H1 (cell line): Measurements from ENCODE around the gene CRYBG3. TPM values are rescaled to one million over a fixed set of nuclear protein-coding genes. Genes with fewer than 3 reads are reported as not detected.

ENCODE experiments used
- BACH1 ChIP-seq: IDR thresholded peaks from 2 replicates; pipeline ENCODE4 v1.6.1; 2012; ENCODE audit warnings: low read length, improper control_type of control experiment
- BRCA1 ChIP-seq: IDR thresholded peaks from 2 replicates; pipeline ENCODE4 v1.6.1; 2012; ENCODE audit warnings: low read depth, low read length, improper control_type of control experiment
- CTBP2 ChIP-seq: IDR thresholded peaks from 2 replicates; pipeline ENCODE4 v1.7.0; 2011; ENCODE audit warnings: borderline replicate concordance, mild to moderate bottlenecking, moderate library complexity, mixed read lengths, low read length; ENCODE audit not compliant: insufficient read depth, insufficient read length
- JUND ChIP-seq: IDR thresholded peaks from 2 replicates; pipeline ENCODE4 v1.6.1; 2011; ENCODE audit warnings: mild to moderate bottlenecking, improper control_type of control experiment, low read length
- RBBP5 ChIP-seq: IDR thresholded peaks from 2 replicates; pipeline ENCODE4 v1.7.1; 2012; ENCODE audit warnings: low read depth, mild to moderate bottlenecking, inconsistent platforms, low read length, moderate library complexity, borderline replicate concordance
- RFX5 ChIP-seq: IDR thresholded peaks from 2 replicates; pipeline ENCODE4 v1.6.1; 2011; ENCODE audit warnings: low read depth, low read length, improper control_type of control experiment, borderline replicate concordance
- SAP30 ChIP-seq: fragments of 300-600 bp; sonication (generic); IDR thresholded peaks from 2 replicates; pipeline ENCODE4 v1.7.1; 2012; ENCODE audit warnings: low read length, moderate library complexity, mild to moderate bottlenecking, inconsistent platforms; ENCODE audit not compliant: insufficient read depth, insufficient replicate concordance
- SP2 ChIP-seq: IDR thresholded peaks from 2 replicates; pipeline ENCODE4 v1.6.1; 2012; ENCODE audit warnings: mild to moderate bottlenecking, low read length, inconsistent platforms
- TCF12 ChIP-seq: IDR thresholded peaks from 2 replicates; pipeline ENCODE4 v1.6.1; 2011; ENCODE audit warnings: low read depth, mild to moderate bottlenecking, low read length
- YY1 ChIP-seq: IDR thresholded peaks from 2 replicates; pipeline ENCODE4 v1.6.1; 2011; ENCODE audit warnings: low read depth, mild to moderate bottlenecking, low read length
- polyA plus RNA-seq, 7 experiments: library from polyadenylated mRNA; depleted of rRNA in 3 of 7; stranded (reverse) in 5 of 7; unstranded in 2 of 7; fragments of >200 nt in 5 of 7; fragments of 200-250 nt in 2 of 7; gene quantifications; 1 replicate in 5 of 7; 2 replicates in 1 of 7; 4 replicates in 1 of 7; pipeline versions ENCODE4 v1.2.1 to v1.2.3, GENCODE V29; 2011 to 2013; ENCODE audit warnings: missing spikeins in 2 of 7, mixed read lengths in 2 of 7
- total RNA-seq: library from RNA; stranded (reverse); fragmentation: NEBNext Ultra II Directional; extraction: Animal tissue kit (Norgen Biotek cat#: 25700); gene quantifications from 2 replicates; pipeline ENCODE4 v1.2.1, GENCODE V29; 2021
- TF ChIP-seq, protein P1 (sequence below): fragments of 300-600 bp; sonication (generic); IDR thresholded peaks from 2 replicates; pipeline ENCODE4 v1.7.1; 2012; ENCODE audit warnings: low read length, moderate library complexity, mild to moderate bottlenecking, inconsistent platforms; ENCODE audit not compliant: insufficient replicate concordance
- TF ChIP-seq, protein P2 (sequence below): IDR thresholded peaks from 2 replicates; pipeline ENCODE4 v1.6.1; 2011; ENCODE audit warnings: low read depth, mild to moderate bottlenecking, low read length; ENCODE audit not compliant: insufficient read depth

Gene CRYBG3
- total and polyA plus RNA-seq, 2 of the 8 experiments (the other 6 are each of a cell fraction or from before 2014, with no cell fraction given), result 2.1 to 8.0 TPM

DNA sequence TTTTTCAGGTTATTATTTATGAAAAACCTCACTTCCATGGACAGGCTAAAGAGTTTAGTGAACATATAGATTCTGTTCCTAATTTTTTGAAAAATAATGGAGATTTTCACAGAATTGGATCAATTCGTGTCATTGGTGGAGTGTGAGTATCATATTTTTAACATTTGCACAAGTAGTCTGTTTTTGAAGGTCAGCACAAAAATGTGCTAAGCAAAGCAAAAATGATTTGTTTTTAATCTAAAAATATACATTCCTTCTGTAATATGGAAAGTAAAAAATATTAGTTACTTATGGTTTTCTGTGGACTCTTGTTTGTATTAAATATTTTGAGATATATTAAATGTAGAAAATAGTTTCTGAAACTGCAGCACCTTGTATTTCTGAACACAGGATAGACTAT lies 71.0 kb downstream of the CRYBG3 start (continued):
- TF ChIP-seq, protein P1, sequence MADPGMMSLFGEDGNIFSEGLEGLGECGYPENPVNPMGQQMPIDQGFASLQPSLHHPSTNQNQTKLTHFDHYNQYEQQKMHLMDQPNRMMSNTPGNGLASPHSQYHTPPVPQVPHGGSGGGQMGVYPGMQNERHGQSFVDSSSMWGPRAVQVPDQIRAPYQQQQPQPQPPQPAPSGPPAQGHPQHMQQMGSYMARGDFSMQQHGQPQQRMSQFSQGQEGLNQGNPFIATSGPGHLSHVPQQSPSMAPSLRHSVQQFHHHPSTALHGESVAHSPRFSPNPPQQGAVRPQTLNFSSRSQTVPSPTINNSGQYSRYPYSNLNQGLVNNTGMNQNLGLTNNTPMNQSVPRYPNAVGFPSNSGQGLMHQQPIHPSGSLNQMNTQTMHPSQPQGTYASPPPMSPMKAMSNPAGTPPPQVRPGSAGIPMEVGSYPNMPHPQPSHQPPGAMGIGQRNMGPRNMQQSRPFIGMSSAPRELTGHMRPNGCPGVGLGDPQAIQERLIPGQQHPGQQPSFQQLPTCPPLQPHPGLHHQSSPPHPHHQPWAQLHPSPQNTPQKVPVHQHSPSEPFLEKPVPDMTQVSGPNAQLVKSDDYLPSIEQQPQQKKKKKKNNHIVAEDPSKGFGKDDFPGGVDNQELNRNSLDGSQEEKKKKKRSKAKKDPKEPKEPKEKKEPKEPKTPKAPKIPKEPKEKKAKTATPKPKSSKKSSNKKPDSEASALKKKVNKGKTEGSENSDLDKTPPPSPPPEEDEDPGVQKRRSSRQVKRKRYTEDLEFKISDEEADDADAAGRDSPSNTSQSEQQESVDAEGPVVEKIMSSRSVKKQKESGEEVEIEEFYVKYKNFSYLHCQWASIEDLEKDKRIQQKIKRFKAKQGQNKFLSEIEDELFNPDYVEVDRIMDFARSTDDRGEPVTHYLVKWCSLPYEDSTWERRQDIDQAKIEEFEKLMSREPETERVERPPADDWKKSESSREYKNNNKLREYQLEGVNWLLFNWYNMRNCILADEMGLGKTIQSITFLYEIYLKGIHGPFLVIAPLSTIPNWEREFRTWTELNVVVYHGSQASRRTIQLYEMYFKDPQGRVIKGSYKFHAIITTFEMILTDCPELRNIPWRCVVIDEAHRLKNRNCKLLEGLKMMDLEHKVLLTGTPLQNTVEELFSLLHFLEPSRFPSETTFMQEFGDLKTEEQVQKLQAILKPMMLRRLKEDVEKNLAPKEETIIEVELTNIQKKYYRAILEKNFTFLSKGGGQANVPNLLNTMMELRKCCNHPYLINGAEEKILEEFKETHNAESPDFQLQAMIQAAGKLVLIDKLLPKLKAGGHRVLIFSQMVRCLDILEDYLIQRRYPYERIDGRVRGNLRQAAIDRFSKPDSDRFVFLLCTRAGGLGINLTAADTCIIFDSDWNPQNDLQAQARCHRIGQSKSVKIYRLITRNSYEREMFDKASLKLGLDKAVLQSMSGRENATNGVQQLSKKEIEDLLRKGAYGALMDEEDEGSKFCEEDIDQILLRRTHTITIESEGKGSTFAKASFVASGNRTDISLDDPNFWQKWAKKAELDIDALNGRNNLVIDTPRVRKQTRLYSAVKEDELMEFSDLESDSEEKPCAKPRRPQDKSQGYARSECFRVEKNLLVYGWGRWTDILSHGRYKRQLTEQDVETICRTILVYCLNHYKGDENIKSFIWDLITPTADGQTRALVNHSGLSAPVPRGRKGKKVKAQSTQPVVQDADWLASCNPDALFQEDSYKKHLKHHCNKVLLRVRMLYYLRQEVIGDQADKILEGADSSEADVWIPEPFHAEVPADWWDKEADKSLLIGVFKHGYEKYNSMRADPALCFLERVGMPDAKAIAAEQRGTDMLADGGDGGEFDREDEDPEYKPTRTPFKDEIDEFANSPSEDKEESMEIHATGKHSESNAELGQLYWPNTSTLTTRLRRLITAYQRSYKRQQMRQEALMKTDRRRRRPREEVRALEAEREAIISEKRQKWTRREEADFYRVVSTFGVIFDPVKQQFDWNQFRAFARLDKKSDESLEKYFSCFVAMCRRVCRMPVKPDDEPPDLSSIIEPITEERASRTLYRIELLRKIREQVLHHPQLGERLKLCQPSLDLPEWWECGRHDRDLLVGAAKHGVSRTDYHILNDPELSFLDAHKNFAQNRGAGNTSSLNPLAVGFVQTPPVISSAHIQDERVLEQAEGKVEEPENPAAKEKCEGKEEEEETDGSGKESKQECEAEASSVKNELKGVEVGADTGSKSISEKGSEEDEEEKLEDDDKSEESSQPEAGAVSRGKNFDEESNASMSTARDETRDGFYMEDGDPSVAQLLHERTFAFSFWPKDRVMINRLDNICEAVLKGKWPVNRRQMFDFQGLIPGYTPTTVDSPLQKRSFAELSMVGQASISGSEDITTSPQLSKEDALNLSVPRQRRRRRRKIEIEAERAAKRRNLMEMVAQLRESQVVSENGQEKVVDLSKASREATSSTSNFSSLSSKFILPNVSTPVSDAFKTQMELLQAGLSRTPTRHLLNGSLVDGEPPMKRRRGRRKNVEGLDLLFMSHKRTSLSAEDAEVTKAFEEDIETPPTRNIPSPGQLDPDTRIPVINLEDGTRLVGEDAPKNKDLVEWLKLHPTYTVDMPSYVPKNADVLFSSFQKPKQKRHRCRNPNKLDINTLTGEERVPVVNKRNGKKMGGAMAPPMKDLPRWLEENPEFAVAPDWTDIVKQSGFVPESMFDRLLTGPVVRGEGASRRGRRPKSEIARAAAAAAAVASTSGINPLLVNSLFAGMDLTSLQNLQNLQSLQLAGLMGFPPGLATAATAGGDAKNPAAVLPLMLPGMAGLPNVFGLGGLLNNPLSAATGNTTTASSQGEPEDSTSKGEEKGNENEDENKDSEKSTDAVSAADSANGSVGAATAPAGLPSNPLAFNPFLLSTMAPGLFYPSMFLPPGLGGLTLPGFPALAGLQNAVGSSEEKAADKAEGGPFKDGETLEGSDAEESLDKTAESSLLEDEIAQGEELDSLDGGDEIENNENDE, result no peak
- TF ChIP-seq SP2, result no peak
- TF ChIP-seq RFX5, result no peak
- no peak for TF ChIP-seq TCF12
- TF ChIP-seq JUND, result no peak
- TF ChIP-seq BACH1, result no peak
- TF ChIP-seq RBBP5, result no peak
- TF ChIP-seq SAP30, result no peak
- no peak for TF ChIP-seq BRCA1
- TF ChIP-seq, protein P2, sequence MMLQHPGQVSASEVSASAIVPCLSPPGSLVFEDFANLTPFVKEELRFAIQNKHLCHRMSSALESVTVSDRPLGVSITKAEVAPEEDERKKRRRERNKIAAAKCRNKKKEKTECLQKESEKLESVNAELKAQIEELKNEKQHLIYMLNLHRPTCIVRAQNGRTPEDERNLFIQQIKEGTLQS, result no peak
- no peak for TF ChIP-seq CTBP2
- TF ChIP-seq YY1, result no peak
